ENCODE data around the gene CLDN8.
A peak's percentile ranks its signal among the peaks of the same experiment; 100 is the strongest.

CLDN8 gene

DNA sequence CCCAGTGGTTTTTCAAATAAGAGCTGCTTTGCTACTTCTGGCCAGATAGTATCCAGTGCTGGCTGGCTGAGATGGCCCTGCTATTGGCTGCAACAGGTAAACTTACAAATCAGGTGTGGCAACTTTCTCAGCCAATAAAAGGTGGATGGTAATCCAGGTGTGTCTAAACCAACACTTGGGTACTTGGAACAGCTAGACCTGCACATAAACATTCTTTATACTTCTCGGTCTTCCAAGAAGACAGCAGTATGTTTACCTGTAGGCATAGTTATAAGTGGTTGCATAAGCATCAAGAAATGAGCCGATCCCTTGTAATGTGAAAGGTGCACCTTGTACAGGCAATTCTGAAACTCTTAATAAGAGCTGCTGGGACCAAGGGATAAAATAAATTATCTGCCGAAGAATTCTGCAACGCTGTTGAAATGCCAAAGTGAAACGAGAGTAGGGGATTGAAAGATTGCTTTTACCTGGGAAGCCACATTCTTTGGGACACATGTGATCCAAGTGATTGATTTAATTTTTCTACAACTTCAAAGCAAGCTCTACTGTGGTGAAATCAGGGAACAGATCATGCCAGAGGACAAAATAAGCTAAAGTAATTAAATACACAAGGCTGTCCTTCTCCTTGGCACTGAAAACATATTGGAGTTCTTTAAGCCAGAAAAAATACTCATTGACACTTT lies at the start of gene CLDN8:
CLDN8 (minus strand) TSS at position 57 of the 683 bp plus-strand sequence. CDS start 172 bp downstream, outside the sequence.
- no peak for DNase-seq (ENCODE audit: low spot score)

DNA sequence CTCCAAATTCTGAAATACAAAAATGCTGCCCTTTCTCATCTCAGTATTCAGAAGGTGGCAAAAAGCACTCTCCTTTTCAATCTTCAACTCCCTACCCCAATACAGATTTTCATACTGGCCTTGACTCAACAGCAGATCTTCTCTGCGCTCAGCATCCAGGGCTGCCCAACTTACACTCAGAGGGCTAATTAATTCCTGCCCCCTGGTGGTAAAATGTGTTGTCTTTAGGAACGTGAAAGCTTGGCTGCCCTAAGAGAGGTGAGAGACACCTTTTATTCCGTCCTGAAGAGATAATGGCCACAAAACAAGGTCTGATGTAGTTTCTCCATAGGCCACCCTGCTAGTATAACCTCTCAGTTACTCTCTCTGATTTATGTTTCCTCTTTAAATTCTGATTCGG lies 41.9 kb upstream of the CLDN8 start:
- DNase-seq (ENCODE audit: low spot score) = peak; percentile 63

DNA sequence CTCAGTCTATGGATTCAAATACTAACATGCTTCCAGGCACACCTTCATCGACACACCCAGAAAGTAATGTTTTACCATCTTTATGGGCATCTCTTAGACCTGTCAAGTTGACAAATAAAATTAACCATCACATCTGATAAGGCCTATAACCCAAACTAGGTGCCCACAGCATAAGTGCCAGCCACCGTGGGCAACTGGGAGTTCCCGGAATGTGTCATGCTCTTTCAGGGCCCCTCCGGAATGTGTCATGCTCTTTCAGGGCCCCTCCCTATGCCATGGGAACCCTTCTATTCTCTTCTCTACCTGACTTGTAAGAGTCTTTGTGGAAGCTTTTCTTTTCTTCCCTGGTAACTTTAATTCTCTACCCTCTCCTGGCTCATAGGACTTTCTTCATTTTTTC lies 40.2 kb upstream of the CLDN8 start:
- DNase-seq (ENCODE audit: low spot score) = no peak

DNA sequence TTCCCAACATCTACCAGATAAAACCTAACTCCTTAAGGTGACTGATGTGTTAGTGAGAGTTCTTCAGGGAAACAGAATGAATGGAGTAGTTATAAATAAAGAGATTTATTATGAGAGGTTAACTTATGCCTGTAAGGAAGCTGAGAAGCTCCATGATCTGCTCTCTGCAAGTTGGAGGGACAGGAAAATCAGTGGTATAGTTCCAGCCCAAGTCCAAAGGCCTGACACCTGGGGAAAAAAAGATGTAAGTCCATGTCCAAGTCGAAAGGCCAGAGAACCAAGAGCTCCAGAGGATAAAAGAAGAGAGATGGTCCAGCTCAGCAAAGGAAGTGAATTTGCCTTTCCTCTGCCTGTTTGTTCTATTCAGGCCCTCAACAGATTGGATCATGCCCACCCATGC lies 39.8 kb upstream of the CLDN8 start:
- no peak for DNase-seq (ENCODE audit: low spot score)

DNA sequence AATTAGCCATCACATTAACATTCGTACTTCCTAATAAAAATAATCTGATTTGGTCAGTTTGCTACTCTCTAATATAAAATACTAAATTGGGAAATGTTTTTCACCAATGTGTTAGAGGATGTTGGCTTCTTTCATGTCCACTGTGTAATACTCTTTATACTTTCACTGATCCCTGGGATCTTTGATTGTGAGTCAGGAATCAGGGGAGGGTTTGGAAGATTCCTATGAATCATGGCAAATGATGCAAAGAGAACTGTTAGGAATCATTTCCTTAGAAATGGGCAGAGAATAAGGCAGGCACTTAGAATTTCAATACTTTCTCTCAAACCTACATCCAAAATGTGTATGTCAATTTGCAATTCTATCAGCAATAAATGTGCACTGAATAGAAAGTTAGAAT lies 35.9 kb upstream of the CLDN8 start:
- no peak for DNase-seq (ENCODE audit: low spot score)

DNA sequence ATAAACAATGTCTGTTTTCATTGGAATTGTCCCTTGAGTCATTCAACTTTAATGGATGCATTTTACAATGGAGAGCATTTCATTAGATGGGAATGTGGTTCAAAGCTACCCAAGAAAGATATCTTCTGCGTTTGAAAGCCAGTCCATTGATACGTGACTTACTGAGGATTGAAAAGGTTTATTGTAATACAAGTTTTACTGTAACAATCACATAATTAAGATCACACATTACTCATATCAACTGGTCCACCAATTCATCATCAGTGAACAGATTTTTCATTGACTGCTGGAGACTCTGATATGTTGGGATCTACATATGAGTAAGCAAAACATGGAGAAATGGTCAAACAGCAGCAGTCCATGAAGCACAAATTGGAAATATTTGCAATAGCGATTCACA lies 34.0 kb upstream of the CLDN8 start:
- DNase-seq (ENCODE audit: low spot score) = no peak

DNA sequence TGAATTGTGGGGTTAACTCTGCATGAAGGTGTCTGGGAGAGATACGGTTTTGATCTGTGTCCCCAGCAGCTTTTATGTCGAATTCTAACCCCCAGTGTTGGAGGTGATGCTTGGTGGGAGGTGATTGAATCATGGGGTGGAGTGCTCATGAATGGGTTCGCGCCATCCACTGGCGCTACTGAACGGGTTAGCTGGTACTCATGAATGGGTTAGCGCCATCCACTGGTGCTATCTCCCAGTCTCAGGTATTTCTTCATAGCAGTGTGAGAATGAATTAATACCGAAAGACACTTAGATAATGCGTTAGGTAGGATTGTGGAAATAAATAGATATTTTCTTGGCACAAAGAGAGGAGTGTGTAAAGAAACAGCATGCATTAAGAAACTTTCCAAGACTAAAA lies 32.9 kb upstream of the CLDN8 start:
- DNase-seq (ENCODE audit: low spot score) = no peak

DNA sequence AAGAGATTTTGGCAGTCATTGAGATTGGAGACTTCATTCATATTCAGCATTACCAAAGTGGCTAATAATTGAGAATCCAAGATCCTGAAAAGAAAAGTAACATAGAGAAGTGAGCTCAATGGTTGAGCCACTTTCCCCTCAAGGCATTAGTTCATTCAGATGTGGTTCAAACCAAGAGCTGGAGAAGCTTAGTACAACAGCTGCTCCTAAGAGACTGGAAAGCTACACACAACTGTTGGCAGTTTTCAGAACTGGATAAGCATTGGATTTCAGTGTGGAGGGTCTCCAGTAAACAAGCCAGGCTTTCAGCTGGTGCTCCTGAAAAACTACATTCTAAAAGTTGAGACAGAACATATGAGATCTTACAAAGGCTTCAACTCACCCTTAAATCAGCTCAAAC lies 29.2 kb upstream of the CLDN8 start:
- no peak for DNase-seq (ENCODE audit: low spot score)

DNA sequence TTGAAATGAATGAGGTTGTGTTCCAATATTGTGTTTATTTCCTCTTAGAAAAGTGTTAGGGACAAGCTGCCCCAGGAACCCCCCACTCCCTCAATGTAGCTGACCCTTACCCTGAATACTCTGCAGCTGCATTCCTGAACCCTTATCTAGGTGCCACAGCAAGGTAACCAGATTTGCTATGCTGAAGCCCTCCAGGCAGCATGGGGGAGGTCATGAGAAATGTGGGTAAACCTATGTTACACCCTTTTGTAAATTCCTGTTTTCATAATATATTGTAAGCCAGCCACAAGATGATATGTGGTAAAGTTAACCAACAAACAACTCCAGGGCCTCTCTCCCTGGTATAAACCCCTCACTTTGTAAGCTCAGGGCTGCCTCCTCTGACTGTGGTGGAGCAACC lies 27.8 kb upstream of the CLDN8 start:
- DNase-seq (ENCODE audit: low spot score) = no peak

DNA sequence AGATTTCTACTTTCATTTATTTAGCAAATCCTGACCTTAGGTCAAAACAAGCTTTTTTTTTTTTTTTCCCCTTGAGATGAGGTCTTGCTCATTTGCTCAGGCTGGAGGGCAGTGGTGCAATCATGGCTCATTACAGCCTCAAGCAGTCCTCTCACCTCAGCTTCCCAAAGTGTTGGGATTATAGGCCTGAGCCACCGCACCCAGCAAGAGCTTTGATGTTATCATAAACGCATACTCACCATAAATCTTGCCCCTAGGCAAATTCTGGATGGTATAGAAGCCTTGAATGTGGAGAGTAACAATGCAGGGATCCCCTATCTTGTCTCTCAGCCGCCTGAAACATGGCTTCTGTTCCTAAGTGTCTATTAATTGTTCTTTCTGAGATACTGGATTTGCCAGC lies 24.8 kb upstream of the CLDN8 start:
- no peak for DNase-seq (ENCODE audit: low spot score)

DNA sequence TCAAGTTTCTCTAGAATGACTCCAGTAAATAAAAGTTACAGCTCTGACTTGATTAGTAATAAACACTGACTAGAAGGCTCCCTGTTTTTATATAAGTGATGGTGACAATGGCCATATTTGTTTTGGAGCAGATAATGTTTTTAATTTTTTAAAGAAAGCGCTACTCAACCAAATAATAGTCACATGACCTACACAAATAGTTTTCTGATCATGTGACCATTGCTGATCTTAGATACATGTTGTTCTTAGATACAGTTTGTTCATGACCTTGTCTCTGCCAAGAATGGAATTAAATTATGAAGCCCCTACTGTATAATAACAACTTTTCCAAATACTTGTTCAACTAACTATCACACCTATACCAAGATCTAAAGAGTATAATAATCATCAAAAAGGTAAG lies 22.3 kb upstream of the CLDN8 start:
- no peak for DNase-seq (ENCODE audit: low spot score)

DNA sequence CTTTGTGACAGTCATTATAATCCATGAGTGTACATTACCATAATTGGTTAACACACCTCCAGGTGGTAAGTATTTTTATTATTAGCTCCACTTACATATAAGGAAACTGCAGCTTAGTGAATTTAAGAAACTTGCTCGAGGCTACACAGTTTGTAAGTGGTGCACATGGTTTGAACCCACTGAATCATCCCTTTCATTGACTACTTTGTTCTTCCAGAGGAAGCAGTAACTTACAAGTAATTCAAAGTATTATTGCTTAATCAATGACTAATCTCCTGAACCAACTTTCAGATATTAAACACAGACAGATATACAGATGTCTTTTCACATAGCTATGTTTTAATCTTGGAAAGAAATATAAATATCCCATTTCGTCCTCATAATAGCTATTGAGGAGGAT lies 18.7 kb upstream of the CLDN8 start:
- no peak for DNase-seq (ENCODE audit: low spot score)

DNA sequence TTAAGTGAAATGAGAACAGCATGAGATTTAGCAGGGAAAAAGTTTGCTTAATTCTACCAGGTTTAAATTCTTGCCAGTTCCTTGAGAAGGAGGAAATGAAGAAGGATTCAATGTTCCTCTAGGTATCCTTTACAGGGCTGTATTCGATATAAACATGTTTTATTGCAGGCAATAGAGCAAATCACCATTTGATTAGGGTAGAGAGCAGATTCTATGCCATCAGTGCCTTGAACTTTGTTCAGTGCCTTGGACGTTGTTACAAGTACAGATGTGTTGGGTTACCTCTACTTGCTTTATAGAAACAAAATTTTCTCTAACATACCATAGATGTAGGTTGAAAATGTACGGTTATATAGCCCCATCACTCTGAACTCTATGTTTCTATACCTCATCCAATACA lies 18.2 kb upstream of the CLDN8 start:
- DNase-seq (ENCODE audit: low spot score) = no peak

DNA sequence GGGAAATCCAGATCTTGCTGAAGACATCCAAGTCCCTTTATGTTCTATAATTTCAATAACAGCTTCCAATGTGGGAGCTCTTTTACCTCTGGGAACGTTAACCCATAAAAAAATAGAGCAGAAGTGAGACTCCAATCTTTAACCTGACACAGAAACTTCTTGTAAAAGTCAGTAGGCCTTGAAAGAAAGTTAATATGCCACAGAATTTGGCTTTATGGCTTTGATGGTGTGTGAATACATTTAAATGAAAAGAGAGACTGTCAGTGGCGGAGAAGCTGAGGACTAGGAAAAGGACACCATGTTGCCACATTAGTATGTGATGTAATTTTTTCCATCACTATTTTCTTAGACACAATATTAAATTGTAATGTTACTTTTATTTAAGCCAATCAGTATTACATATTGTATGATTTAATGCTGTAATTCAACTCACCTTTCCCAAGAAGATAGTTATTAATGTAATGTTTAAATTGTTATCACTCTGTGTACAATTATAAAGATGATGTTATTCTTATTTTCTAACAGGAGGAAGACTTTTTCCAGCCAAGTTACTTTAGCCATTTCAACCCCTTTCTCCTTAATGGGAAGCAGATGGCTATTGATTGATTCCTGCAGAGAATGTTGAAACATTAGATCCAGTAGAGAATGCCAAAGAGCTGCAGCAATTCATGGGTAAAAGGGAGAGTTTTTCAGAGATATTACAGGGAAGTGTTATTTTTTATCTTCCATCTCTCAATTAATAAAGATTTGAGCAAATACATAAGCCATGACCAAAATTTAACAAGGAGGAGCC lies 17.5 kb upstream of the CLDN8 start:
- DNase-seq (ENCODE audit: low spot score) = no peak

DNA sequence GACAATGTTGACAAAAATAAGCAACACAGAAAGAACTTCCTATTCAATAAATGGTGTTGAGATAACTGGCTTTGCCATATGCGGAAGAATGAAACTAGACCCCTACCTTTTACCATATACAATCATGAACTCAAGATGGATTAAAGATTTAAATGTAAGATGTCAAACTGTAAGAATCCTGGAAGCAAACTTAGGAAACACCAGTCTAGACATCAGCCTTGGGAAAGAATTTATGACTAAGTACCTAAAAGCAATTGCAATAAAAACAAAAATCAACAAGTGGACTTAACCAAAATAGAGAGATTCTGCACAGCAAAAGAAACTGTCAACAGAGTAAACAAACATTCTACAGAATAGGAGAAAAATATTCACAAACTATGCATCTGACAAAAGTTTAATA lies 16.1 kb upstream of the CLDN8 start:
- no peak for DNase-seq (ENCODE audit: low spot score)

DNA sequence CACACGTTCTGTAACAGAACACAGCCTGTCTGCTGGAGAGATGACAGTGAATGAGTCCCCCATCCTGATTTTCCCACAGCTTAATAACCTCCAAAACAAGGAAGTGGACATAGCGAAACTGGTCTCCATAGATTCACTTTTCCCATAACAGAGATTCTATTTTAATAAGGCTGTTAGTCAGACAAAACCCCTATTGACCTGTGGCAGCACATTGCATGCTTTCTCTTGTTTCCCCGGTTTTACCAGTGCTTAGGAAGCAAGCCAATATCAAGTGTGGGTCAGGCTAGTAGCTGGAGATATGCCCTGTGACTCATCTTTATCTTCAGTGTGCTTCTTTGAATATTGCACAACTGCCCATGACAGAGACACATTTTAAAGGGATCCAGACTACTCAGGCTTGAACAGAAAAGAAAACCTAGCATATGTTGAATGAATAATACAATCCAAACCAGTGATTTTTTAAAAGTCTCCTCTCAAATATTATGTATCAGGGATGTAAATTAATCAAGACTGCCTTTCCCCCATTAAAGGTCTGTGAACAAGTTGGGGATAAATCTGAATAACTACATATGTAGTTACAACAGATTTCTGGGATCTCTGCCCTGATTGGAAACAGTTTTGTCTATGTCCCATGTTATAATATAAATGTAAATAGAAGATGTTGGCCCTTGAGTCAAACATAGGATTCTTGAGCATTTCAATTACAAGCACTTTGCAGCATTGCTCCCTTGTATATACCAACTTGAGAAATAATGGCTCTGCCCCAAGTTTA lies 11.9 kb upstream of the CLDN8 start:
- no peak for DNase-seq (ENCODE audit: low spot score)

DNA sequence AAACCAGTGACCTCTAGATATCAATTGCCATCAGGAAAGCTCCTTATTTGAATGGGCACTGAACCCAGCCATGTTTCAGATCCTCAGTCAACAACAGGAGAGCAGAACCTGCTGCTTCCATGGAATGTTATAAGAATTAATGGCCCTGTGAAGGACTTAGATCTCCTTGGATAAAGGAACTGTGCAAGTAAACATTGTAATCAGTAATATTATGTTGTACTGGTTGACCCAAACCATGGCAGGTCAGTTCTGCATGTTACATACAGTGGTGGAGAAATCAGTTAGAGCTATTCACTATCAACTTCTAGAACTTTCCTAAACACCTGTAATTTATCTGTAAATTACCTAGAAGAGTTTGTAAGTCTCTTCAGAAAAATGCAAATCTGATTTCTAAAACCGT lies 11.2 kb upstream of the CLDN8 start:
- no peak for DNase-seq (ENCODE audit: low spot score)

DNA sequence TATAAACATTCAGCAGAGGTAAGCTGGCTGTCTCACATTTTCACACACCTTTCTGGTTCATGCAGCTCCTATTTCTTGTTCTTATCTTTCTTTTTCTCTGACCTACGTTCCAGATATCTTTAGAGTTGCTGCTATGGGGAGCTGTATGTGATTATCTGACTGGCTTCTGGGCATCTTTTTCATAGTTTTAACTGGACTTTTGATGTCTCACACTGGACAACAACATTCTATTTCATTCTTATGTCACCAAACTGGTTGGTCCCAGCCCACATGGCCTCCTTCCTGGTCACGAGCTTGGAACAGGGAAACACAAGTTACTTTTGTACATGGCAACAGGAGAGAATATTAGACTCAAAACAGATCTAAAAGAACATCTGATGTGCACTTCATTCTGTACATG lies 7.7 kb upstream of the CLDN8 start:
- DNase-seq (ENCODE audit: low spot score) = no peak

DNA sequence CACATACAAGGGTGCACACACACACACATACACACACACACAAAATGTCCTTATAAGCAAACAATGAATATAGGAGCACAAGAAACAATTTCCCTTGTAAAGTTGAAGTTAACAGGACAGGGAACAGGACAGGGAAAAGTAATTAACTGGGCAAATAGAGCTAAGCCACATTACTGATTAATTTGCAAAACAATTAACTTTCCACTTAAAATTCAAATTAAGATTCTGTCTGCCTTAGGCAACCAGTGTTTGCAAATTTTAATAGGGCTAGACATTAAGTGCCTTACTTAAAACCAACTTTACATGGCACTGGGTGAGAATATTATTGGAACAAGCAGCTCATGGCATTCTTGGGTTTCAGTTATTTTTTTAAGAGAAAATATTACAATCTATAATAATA lies 6.8 kb upstream of the CLDN8 start:
- no peak for DNase-seq (ENCODE audit: low spot score)

DNA sequence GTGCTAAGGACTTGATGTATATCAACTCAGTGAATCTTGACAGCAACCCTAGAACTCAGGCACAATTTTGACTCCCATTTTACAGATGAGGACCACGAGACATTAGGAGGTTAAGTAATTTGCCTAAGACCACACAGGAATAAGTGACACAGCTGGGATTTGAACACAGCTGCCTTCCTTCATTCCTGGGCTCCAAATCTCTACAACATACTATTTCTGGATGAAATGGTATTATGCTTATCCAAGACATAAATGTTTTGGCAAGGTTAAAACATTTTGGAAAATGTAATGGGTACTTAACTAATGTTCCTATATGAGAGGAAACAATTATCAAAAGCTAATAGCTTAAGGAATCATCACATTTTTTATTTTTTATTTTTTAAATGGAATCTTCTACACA lies 4.8 kb downstream of the CLDN8 start:
- no peak for DNase-seq (ENCODE audit: low spot score)

DNA sequence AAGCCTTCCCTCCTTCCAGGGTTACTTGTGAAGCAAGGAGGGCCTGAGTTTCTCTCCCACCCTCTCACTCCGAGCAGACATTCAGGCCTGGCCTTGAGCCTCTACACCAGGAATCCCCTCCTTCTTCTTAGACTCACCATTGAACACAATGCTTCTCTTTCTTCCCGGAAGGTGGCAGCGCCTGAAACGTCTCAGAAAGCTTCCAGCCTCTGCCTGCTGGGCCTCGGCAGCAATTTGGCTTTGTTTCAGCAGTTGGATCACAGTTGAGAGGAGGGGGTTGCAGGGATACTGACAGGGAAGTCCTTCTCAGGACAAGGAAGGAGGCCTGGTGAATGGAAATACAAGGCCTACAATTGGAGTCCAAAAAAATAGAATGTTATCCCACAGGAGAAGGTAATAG lies 6.3 kb downstream of the CLDN8 start:
- DNase-seq (ENCODE audit: low spot score) = no peak

DNA sequence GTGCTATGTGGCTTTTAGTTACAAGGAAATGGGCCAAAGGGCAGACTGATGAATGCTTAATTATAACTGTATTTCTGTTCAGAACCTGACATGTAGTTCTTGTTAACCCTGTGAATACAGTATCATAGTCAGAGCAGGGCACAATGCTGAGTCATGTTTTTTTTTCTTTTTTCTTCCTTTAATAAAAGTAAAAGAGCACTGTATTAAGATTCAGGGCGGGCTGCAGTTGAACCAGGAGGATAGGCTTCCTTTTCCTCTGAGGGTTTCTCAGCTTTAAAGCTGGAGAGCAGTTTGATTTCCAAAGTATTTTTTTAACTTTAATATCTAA lies 8.7 kb downstream of the CLDN8 start:
- no peak for DNase-seq (ENCODE audit: low spot score)

DNA sequence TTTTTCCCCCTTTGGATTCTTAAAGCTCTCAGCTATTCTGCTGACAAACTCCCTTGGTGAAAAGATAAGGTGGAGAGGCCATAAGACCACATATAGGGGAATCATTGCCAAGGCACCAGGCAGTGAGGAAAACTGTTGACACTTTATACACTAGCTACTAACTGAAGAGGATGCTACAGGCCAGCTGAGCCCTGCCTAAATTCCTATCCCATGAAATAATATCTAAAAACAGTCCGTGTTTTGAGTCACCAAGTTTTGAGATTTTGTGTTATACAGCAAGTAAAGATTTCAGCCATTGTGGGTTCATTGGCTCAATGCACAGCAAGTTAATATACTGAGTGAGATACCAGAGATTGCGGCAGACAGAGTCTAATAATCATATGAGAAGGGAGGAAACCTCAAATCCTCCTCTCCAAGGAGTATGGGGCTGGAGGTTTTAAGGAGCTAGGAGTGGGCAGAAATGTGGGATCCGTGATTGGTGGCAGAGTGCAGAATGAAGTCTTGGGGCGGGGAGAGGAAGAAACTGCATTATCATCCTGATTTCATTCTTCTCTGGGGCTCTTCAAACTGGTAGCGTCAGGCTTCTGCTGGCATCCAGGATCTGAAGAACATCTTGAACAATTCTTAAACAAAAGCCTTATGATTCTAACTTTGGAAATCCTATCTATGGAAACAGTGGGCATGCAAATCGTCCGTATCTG lies 9.2 kb downstream of the CLDN8 start:
- DNase-seq (ENCODE audit: low spot score) = no peak

Data from D341Med (cell line).